HG02884 (cell line): ENCODE measurements around the gene SCN1B.

ENCODE experiments used
- ATAC-seq: cut with Tn5 transposase; IDR thresholded peaks from one replicate; pipeline ENCODE4 v1.9.1; 2021; ENCODE audit warnings: mild to moderate bottlenecking, moderate library complexity; ENCODE audit not compliant: unreplicated experiment

The SCN1B gene

DNA sequence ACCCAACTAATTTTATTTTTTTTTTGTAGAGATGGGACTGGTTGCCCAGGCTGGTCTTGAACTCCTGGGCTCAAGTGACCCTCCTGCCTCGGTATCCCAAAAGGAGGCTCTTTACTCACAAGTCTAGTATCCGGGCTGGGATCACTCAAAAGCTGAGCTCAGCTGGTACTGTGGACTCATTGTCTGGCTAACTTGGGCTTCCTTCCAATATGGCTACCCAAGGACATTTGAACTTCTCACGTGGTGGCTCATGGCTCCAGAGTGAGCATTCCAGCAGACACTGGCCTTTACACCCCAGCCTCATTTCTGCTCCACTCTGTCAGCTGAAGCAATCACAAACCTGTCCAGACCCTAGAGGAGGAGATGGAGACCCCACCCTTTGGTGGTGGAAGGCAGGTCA, 40.2 kb downstream of the SCN1B start:
- no peak for ATAC-seq

DNA sequence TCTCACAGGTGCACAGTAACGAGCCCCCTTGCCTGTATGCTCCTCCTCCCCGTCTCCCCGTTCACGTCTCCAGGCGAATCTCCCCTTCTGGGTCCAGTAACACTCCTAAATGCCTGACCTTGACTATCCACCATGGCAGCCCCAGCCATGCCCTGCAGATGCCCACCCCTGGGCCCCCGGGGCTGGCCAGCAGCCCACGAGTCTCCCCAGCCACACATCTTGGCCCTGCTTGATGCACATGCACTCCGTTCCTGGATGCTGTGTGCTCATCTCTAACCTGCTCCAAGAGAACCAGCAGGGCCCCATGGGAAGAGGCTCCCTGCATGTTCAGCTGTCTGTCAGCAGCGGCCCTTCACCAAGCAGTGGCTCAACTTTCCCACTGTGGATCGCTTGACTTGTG, 43.2 kb downstream of the SCN1B start:
- no peak for ATAC-seq

DNA sequence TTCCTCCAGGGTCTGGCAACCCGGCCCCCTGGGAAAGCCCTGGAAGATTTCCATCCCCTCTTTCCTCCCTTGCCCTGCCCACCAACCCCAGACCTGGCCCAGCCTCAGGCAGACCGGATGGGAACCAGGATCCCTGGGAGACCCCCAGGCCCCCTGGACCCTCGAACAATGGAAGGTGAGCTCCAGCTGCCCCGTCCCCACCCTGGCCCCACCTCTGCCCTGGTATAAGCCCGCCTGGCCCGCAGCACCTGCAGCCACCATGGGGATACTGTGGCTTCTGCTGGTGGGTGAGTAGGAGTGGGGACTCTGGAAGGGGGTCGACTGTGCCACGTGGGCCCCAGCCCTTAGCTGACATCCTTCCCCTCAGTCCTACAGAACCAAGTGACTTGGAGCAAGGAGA, 43.7 kb downstream of the SCN1B start:
- ATAC-seq: no peak

DNA sequence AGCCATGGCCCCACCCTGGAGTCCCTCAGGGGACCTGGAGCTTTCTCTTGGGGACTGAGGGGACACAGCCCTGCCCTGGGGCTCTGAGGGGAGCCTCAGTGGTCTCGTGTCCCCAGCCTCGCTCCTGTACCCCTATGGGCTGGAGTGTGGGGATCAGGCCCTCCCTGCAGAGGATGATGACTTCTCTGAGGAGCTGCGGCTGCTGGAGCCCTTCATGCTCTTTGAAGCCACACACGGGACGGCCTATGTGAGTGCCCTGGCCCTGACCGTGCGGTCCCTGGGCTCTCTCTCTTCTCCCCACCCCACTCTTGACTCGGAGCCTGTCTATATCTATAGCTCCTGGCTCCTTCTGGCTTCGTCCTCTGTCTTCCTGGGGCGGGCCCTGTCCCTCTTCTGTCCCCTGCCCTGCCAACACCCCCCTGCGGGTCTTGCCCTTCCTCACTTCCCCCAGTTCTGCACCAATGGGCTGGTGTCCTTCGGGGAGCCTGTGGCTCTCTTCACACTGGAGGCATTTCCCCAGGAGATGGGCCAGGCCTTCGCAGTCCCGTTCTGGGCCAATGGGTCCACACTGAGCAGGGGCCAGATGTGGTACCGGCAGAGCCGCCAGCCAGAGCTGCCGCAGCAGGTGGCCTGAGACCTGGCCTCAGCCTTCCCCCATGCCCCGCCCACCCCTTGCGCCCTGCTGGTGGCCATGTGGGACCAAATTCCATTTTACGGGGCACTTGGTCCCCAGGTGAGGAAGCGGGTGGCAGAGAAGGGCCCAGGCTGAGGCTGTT, 44.3 kb downstream of the SCN1B start:
- ATAC-seq: no peak

DNA sequence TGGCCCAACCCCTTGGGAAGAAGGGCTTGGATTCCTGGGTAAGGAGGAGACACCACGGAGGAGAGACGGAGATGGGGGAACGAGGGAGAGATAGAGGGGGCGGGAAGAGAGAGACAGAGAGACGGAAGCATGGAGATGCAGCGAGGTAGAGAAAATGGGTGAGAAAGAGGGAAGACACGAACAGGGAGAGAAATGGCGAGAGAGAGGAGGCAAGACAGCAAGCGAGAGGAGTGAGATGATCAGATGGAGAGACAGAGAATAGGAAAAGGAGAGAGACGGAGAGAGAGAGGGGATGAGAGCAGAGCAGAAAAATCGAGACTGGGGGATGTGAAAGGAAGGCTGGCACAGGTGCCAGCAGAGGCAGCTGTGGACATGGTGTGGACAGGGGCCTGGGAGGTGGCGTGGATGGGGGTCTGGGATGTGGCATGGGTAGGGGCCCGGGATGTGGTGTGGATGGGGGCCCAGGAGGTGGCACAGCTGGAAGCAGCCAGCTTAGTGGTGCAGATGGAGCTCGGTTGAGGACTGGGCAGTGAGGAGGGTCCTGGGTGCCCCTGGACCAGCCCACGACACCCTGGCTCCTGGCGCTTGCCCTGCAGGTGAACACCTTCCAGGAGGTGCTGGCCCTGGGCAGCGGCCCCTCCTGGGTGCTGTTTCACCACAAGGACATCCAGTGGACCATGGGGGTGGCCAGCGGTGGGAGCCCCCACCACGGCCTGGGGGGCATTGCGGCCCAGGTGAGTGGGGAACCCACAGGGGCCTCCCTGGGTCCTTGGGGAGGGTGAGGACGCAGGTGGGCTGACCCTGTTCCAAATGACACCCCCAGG, 45.1 kb downstream of the SCN1B start:
- ATAC-seq: no peak

GRCh38 chr19:35076026-35076370, 45.7 kb downstream of the SCN1B start:
- ATAC-seq: no peak

- ATAC-seq: no peak
These were observed 46.4 kb downstream of the SCN1B start for GRCh38 chr19:35076657-35077056.

- no peak for ATAC-seq
These were observed 47.3 kb downstream of the SCN1B start for GRCh38 chr19:35077411-35078223.

DNA sequence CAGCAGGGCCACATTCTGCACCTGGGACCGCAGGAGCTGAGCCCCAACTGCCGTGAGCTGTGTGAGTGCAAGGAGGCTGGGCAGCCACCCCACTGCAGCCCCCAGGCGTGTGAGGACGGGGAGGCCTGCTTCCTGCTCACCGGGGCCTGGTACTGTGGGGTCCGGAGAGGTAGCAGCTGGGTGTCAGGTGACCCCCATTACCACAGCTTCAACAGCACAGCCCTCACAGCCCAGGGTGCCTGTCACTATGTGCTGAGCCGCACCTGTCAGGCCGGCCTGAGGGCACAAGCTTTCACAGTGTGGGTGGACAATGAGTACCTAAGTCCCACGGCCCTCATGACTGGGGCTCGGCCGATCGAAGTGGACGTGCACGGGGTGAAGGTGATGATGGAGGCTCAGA, 49.6 kb downstream of the SCN1B start:
- no peak for ATAC-seq

DNA sequence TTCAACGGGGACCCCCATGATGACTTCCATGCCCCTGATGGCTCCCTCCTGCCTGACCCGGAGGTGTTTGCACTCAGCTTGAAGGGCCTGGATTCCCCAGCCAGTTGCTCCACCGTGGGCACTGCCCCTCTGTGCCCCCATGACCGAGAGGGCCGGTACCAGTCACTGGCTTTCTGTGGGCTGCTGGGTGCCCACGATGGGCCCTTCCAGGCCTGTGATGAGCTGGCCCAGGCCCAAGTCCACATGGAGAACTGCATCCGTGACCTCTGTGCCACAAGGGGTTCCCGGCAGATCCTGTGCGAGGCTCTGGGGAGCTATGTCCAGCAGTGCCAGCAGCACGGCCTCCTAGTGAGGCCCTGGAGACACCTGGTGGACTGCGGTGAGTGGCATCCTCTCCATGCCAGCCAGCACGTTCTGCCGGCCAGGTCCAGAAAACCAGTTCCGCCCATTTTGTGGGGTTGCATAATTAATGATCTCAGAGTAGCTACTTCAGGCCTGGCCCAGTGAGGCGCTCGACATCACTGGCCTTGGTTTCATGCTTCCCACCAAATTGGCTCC, 50.4 kb downstream of the SCN1B start:
- ATAC-seq: no peak

DNA sequence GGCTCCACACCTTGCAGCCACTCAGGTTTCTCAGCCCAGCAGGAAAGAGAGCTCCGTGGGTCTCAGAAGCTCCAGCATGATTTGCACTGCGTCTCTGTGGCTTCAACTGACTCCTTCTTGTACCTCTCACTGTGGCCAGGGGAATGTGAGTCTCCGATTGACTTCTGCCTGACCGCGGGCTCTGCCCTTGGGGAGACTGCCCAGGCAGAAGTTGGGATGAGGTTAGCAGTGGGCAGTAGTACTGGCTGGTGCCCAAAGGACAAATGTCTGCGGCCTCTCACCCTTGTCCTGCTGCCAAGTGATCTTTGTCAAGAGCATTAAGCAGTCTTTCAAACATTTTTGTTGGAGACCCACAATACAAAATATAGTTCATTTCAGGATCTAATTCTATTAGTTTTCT, 50.9 kb downstream of the SCN1B start:
- no peak for ATAC-seq

DNA sequence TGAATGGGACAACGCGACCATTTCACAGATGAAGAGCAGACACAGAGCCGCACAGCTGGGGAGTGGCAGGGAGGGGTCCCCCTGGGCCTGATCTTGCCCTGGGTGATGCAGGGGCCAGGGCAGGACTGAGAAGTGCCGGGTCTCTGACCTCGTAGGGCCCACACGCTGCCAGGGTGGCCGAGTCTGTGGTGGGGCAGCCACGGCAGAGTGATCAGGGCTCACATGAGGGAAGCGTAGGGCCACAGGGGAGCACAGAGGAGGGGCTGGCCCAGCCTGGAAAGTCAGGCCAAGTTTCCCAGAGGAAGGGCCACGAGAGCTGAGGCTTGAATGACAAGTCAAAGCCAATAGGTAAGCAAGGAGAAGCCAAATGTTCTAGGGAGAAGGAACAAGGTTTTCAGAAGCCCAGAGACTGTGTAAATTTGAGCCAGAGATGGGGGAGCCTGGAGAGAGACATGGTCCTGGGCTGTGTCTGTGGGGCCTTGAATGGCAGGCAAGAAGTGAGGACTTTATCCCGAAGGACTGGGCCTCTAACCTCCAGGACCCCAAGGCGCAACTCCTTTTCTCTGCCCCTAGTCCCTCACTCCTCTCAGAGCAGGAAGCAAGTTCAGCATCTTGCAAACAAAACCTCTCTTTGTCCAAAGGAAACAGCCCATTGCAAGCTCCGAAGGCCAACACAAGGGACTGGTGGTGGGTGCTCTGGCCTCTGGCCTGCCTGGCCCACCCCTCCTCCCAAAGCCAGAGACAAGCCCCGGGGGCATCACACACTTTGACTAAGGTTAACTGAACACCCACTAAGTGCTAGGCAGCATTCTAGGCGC, 53.6 kb downstream of the SCN1B start:
- no peak for ATAC-seq

- no peak for ATAC-seq
These were observed 54.2 kb downstream of the SCN1B start for GRCh38 chr19:35084509-35084762.

- ATAC-seq: no peak
These were observed 55.7 kb downstream of the SCN1B start for GRCh38 chr19:35085947-35086346.

DNA sequence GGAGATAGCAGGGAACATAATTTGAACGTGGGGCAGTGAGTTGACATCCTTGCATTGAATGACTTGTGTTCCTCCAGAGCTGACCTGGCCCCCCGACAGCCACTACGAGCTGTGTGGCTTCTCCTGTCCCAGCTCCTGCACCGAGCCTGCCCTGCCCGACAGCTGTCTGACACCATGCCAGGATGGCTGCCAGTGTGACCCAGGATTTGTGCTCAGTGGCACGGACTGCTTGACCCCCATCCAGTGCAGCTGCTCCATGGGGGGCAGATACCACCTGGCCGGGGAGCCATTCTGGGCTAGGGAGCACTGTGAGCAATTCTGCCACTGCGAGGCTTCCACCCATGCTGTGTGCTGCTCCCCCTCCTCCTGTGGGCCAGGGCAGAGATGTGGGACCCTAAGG, 56.2 kb downstream of the SCN1B start:
- ATAC-seq: no peak

DNA sequence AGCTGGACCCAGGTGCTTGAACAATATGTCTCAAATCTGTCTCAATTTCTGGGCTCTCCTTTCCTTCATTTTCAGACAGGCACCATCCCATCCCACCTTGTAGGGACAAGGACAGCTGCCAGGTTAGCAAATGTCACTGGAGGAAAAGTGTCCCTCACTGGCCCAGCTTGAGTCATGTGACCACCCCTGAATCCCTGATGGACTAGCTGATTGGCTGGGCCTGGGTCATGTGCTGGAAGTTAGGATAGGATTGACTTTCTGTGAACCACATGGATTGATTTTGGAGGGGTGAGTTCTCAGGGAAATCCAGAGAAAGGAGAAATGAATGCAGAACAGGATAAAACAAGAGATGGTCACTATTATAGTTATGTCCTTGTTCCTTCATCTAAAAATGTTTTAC, 57.1 kb downstream of the SCN1B start:
- no peak for ATAC-seq

DNA sequence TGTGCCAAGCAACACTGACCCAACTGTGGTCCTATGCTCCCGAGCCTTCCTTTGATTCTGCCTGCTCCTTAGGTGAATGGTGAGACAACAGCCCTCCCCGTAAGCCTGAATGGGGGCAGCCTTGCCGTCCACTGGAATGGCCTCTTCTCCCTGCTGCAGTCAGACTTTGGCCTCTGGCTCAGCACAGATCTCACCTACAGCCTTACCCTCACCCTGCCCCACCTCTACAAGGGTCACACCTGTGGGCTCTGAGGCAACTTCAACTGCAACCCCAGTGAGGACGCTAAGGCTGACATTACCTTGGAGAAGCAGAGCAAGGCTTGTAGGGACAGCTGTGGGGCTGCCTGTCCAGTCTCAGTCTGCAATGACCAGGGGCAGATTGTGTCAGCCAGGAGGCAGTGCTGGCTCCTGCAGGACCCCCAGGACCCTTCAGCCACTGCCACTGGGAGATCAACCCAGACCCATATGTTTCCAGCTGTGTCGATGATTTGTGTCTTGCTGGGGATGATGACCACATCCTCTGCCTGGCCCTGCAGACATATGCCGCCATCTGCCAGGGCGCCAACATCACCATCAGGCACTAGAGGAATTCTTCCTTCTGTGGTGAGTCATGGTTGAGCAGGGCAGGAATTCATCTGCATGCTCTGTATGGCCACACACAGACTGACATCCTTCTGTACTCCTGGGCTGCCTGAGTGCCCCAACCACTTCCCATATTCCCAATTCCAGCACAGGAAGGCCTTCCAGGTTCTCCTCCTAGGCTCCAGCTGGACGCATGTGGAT, 58.1 kb downstream of the SCN1B start:
- no peak for ATAC-seq

GRCh38 chr19:35089554-35089953, 59.3 kb downstream of the SCN1B start:
- ATAC-seq: no peak
